Measurements from ENCODE around the gene SUN3. TPM values are rescaled to one million over a fixed set of nuclear protein-coding genes. Genes with fewer than 3 reads are reported as not detected.
A peak's percentile ranks its signal among the peaks of the same experiment; 100 is the strongest.
"Not testable (repeated sequence)": the region's sequence is repeated elsewhere in the genome, so short reads cannot be mapped to it uniquely, and the experiment has no call there.

SUN3 gene
- total RNA-seq, 1 donor from 2014 or later: not detected

DNA sequence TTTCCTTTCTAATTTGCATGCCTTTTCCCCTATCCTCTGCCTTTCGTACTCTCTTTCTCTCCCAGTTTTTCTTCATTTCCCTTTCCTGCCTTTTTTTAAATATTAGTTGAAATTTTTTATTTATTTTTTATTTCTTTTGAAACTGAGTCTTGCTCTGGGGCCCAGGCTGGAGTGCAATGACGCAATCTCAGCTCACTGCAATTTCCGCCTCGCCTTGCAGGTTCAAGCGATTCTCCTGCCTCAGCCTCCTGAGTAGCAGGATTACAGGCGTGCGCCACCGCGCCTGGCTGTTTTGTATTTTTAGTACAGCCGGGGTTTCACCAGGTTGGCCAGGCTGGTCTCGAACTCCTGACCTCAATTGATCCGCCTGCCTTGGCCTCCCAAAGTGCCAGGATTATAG lies 29.5 kb downstream of the SUN3 start:
- no peak for DNase-seq
- intact Hi-C loops (cut with DNase I): no loop called here
- ATAC-seq: no peak
- Histone ChIP-seq H3K4me1 (no peaks in the 10 kb centered on the region), H3K4me3 (no peak overlapping the region), H3K36me3 (no peaks in the 10 kb centered on the region), H3K27me3 (no peaks in the 10 kb centered on the region), H3K27ac (no peak overlapping the region), H3K9me3 (no peaks in the 10 kb centered on the region)
- TF ChIP-seq, protein P1, sequence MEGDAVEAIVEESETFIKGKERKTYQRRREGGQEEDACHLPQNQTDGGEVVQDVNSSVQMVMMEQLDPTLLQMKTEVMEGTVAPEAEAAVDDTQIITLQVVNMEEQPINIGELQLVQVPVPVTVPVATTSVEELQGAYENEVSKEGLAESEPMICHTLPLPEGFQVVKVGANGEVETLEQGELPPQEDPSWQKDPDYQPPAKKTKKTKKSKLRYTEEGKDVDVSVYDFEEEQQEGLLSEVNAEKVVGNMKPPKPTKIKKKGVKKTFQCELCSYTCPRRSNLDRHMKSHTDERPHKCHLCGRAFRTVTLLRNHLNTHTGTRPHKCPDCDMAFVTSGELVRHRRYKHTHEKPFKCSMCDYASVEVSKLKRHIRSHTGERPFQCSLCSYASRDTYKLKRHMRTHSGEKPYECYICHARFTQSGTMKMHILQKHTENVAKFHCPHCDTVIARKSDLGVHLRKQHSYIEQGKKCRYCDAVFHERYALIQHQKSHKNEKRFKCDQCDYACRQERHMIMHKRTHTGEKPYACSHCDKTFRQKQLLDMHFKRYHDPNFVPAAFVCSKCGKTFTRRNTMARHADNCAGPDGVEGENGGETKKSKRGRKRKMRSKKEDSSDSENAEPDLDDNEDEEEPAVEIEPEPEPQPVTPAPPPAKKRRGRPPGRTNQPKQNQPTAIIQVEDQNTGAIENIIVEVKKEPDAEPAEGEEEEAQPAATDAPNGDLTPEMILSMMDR (IDR thresholded peaks at IDR 0.05): no peak

DNA sequence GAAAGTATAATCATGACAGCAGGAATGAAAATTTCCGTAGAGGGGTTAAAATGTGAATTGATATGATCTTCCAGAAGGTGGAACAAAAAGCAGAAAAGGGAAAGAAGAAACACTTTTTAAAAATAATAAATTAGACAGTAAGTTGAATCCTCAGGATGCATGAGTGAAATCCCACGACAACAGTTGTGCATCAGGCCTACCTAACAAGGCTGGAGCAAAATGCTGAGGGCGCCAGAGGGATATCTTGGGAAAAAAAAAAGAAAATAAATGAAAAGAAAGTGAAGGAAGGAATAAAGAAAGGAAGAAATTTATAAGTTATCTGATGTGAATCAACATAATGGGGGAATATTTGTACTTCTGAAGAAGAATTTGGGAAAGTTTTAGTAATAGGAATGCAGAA lies 36.5 kb downstream of the SUN3 start:
- DNase-seq: no peak
- no peaks in the 10 kb centered on the region for H3K4me1 ChIP-seq
- peak overlapping the region; percentile 66 for H3K27ac ChIP-seq
- intact Hi-C loops (cut with DNase I): no loop called here
- no peaks in the 10 kb centered on the region for H3K36me3 ChIP-seq
- TF ChIP-seq, protein P1 (IDR thresholded peaks at IDR 0.05): no peak
- no peak for ATAC-seq
- H3K4me3 ChIP-seq: peak overlapping the region; percentile 57
- H3K9me3 ChIP-seq: no peaks in the 10 kb centered on the region
- no peaks in the 10 kb centered on the region for H3K27me3 ChIP-seq

DNA sequence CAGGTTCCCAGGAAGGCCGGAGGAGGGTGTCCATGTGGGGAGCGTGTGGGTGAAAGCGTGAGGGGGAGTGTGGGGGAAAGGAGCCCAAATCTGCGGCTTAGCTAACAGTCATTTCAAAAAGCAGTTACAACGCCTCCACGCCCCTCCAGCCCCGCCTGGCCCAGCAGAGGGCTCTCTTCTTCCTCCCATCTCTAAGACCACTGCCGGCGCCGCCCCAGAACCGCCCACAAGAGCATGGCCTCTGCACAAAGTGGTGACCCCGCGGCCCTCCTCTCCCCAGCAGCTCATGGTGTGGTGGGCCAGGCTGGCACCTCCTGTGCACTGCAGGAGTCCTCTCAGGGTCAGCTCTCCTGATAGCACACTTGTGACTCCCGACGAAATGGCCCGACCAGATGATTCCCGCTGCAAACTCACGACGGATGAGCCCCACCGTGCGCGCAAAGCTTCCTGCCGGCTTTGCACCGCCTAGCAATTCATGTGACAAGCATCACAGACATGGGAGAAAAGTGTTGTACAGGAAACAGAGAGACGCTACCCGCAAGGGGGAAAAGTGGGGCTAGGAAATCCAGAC lies 37.1 kb downstream of the SUN3 start:
- Histone ChIP-seq H3K27ac (peak overlapping the region; percentile 66), H3K36me3 (no peaks in the 10 kb centered on the region), H3K4me3 (peak overlapping the region; percentile 57), H3K9me3 (no peaks in the 10 kb centered on the region), H3K27me3 (no peaks in the 10 kb centered on the region), H3K4me1 (no peaks in the 10 kb centered on the region)
- peak; percentile 99 for ATAC-seq
- peak; percentile 95 for DNase-seq
- TF ChIP-seq, protein P1 (IDR thresholded peaks at IDR 0.05): peak; percentile 64
- intact Hi-C loops (cut with DNase I): no loop called here

DNA sequence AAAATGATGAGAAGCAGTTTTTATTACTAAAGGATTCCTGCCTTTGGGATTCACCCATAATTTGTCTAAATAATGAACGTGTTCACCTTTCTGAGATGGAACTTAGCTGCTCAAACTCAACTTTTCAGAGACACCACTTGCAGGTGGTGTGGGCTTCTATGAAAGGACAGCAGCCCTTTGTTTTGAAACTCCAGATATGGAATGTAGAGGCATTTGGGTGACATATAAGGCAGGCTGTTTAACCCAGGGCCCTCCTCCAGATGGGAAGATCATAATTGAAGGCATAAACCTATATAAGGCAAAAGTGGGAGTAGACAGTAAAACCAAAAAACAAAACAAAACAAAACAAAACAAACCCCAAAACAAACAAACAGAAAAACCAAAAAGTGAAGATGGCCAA lies 37.6 kb downstream of the SUN3 start:
- Histone ChIP-seq H3K27me3 (no peaks in the 10 kb centered on the region), H3K36me3 (no peaks in the 10 kb centered on the region), H3K9me3 (no peaks in the 10 kb centered on the region), H3K4me3 (no peak overlapping the region), H3K4me1 (no peaks in the 10 kb centered on the region), H3K27ac (peak overlapping the region; percentile 66)
- TF ChIP-seq, protein P1 (IDR thresholded peaks at IDR 0.05): no peak
- no peak for DNase-seq
- no peak for ATAC-seq
- intact Hi-C loops (cut with DNase I): no loop called here

DNA sequence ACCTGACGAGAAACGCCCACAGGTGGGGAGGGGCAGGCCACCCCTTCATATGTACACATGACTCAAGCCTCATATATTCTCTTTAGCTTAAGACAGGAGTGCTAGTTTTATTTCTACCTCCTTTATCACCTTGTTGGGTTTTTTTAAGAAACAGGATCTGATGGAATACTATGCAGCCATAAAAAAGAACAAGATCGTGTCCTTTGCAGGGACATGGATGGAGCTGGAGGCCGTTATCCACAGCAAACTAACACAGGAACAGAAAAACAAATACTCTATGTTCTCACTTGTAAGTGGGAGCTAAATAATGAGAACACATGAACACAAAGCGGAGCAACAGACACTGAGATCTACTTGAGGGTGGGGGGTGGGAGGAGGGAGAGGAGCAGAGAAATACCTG lies 38.3 kb downstream of the SUN3 start:
- ATAC-seq (no peak), DNase-seq (no peak)
- H3K36me3 ChIP-seq: no peaks in the 10 kb centered on the region
- TF ChIP-seq, protein P1 (IDR thresholded peaks at IDR 0.05): no peak
- no peaks in the 10 kb centered on the region for H3K27me3 ChIP-seq
- H3K4me3 ChIP-seq: no peak overlapping the region
- H3K4me1 ChIP-seq: no peaks in the 10 kb centered on the region
- no peak overlapping the region for H3K27ac ChIP-seq
- H3K9me3 ChIP-seq: no peaks in the 10 kb centered on the region
- intact Hi-C loops (cut with DNase I): no loop called here

DNA sequence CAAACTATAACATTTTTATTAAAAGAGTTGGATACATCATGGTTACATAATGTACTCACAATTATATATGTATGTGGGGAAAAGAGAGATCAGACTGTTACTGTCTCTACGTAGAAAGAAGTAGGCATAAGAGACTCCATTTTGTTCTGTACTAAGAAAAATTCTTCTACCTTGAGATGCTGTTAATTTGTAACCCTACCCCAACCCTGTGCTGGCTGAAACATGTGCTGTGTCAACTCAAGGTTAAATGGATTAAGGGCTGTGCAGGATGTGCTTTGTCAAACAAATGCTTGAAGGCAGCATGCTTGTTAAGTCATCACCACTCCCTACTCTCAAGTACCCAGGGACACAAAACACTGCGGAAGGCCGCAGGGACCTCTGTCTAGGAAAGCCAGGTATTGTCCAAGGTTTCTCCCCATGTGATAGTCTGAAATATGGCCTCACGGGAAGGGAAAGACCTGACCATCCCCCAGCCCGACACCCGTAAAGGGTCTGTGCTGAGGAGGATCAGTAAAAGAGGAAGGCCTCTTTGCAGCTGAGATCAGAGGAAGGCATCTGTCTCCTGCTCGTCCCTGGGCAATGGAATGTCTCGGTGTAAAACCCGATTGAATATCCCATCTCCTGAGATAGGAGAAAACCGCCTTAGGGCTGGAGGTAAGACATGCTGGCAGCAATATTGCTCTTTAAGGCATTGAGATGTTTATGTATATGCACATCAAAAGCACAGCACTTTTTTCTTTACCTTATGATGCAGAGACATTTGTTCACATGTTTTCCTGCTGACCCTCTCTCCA lies 39.1 kb downstream of the SUN3 start:
- H3K9me3 ChIP-seq; H3K4me1 ChIP-seq; intact Hi-C loops (cut with DNase I); H3K27ac ChIP-seq; H3K4me3 ChIP-seq; DNase-seq; H3K36me3 ChIP-seq; H3K27me3 ChIP-seq; ATAC-seq: not testable (repeated sequence)
